Measurements from ENCODE around the gene PBX4.

PBX4 gene

GRCh38 chr19:19548915-19549759, 69.3 kb downstream of the PBX4 start:
- Histone ChIP-seq H3K9me3 (ENCODE audit: control insufficient read depth, insufficient read depth, low read depth, low read length) (no peaks in the 10 kb centered on the region), H3K36me3 (ENCODE audit: control insufficient read depth in 2 of 2, insufficient read depth in 1 of 2, low read length in 2 of 2) (no peaks in the 10 kb centered on the region), H3K27ac (ENCODE audit: extremely low read depth, low read depth, low read length) (no peak overlapping the region), H3K4me1 (ENCODE audit: control insufficient read depth, insufficient read depth, low read length) (no peaks in the 10 kb centered on the region), H3K4me3 (ENCODE audit: low read depth, low read length) (no peak overlapping the region)
- 0 out of 2 replicates have a peak, but pooled peaks have one; percentile 24 for TF ChIP-seq ZNF16 (tag by site-specific recombination; IDR thresholded peaks at IDR 0.05; ENCODE audit: low read depth)
- TF ChIP-seq BCL11A (tag by site-specific recombination; IDR thresholded peaks at IDR 0.05; ENCODE audit: low read depth) = no peak
- TF ChIP-seq ZNF473 (tag by site-specific recombination; IDR thresholded peaks at IDR 0.05) = no peak
- peak; percentile 96 for TF ChIP-seq ZFP3 (tag by site-specific recombination; IDR thresholded peaks at IDR 0.05; ENCODE audit: low read depth)
- no peak for TF ChIP-seq ZNF391 (tag by site-specific recombination; IDR thresholded peaks at IDR 0.05; ENCODE audit: borderline replicate concordance, low read depth)
- TF ChIP-seq EGR2 (tag by site-specific recombination; IDR thresholded peaks at IDR 0.05; ENCODE audit: low read depth) = 0 out of 2 replicates have a peak, but pooled peaks have one; percentile 24
- TF ChIP-seq ZFHX2 (tag by site-specific recombination; conservative IDR thresholded peaks at IDR 0.05) = no peak
- ChIA-PET POLR2A (interaction anchor here (2.0 kb wide), 1 partner anchor 14 kb away, joined by 5 read pairs; no protein-coding TSS in a partner anchor), CTCF (interaction anchor here (0.6 to 2.2 kb wide), 4 partner anchors 9 to 76 kb away, joined by 3 to 17 read pairs (median 4); no protein-coding TSS in a partner anchor)

DNA sequence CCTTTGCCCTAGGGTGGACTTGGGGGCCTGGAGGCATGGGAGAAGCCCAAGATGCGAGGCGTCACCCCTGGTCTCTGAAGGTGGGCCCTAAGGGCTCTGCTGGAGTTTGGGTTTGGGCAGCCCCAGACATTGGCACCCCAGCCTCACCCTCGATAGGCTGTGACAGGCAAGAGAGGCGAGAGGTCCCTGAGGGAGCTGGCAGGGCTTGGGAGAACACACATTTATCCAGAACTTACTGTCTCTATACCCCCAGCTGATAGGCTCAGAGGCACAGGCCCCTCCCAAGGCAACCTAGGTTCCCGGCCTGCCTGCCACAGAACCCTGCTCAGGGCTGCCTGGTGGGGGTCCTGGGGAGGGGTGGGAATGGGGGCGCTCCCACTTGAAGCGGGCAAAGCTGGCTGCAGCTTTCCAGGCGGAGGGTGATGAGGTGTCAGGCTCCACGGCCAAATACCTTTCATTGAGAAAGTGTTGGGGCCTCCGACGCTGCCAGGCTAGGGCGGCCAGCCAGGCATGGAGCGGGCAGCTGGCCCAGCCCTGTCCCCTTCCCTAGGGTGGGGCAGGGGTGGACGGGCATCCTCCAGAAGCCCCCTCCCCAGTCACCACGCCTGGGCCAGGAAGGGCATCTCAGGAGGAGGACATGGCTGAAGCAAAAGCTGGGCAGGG, 70.7 kb downstream of the PBX4 start:
- H3K27ac ChIP-seq (ENCODE audit: extremely low read depth, low read depth, low read length) = no peak overlapping the region
- H3K36me3 ChIP-seq (ENCODE audit: control insufficient read depth in 2 of 2, insufficient read depth in 1 of 2, low read length in 2 of 2) = no peaks in the 10 kb centered on the region
- H3K4me1 ChIP-seq (ENCODE audit: control insufficient read depth, insufficient read depth, low read length) = no peaks in the 10 kb centered on the region
- ChIA-PET CTCF (interaction anchor here (0.5 to 2.2 kb wide), 4 partner anchors 10 to 96 kb away, joined by 3 to 17 read pairs (median 4); partner anchors contain the start of gene GMIP), POLR2A (no interaction called here)
- no peak overlapping the region for H3K4me3 ChIP-seq (ENCODE audit: low read depth, low read length)
- TF ChIP-seq KLF7 (tag by site-specific recombination; IDR thresholded peaks at IDR 0.05; ENCODE audit: borderline replicate concordance) (no peak), ZNF10 (tag by site-specific recombination; IDR thresholded peaks at IDR 0.05) (no peak), ZNF394 (tag by site-specific recombination; IDR thresholded peaks at IDR 0.05; ENCODE audit: borderline replicate concordance) (no peak), ZNF600 (tag by site-specific recombination; IDR thresholded peaks at IDR 0.05) (no peak), ZNF670 (tag by site-specific recombination; IDR thresholded peaks at IDR 0.05; ENCODE audit: low read depth) (no peak)
- no peaks in the 10 kb centered on the region for H3K9me3 ChIP-seq (ENCODE audit: control insufficient read depth, insufficient read depth, low read depth, low read length)

- H3K4me3 ChIP-seq (ENCODE audit: low read depth, low read length) = no peak overlapping the region
- H3K4me1 ChIP-seq (ENCODE audit: control insufficient read depth, insufficient read depth, low read length) = no peaks in the 10 kb centered on the region
- CTCF ChIA-PET = interaction anchor here (0.5 to 2.2 kb wide), 4 partner anchors 15 to 225 kb away, joined by 3 to 17 read pairs (median 4); partner anchors contain the start of gene GMIP
- H3K36me3 ChIP-seq (ENCODE audit: control insufficient read depth in 2 of 2, insufficient read depth in 1 of 2, low read length in 2 of 2) = no peaks in the 10 kb centered on the region
- POLR2A ChIA-PET = no interaction called here
- H3K27ac ChIP-seq (ENCODE audit: extremely low read depth, low read depth, low read length) = no peak overlapping the region
- no peaks in the 10 kb centered on the region for H3K9me3 ChIP-seq (ENCODE audit: control insufficient read depth, insufficient read depth, low read depth, low read length)
- TF ChIP-seq, protein P1, sequence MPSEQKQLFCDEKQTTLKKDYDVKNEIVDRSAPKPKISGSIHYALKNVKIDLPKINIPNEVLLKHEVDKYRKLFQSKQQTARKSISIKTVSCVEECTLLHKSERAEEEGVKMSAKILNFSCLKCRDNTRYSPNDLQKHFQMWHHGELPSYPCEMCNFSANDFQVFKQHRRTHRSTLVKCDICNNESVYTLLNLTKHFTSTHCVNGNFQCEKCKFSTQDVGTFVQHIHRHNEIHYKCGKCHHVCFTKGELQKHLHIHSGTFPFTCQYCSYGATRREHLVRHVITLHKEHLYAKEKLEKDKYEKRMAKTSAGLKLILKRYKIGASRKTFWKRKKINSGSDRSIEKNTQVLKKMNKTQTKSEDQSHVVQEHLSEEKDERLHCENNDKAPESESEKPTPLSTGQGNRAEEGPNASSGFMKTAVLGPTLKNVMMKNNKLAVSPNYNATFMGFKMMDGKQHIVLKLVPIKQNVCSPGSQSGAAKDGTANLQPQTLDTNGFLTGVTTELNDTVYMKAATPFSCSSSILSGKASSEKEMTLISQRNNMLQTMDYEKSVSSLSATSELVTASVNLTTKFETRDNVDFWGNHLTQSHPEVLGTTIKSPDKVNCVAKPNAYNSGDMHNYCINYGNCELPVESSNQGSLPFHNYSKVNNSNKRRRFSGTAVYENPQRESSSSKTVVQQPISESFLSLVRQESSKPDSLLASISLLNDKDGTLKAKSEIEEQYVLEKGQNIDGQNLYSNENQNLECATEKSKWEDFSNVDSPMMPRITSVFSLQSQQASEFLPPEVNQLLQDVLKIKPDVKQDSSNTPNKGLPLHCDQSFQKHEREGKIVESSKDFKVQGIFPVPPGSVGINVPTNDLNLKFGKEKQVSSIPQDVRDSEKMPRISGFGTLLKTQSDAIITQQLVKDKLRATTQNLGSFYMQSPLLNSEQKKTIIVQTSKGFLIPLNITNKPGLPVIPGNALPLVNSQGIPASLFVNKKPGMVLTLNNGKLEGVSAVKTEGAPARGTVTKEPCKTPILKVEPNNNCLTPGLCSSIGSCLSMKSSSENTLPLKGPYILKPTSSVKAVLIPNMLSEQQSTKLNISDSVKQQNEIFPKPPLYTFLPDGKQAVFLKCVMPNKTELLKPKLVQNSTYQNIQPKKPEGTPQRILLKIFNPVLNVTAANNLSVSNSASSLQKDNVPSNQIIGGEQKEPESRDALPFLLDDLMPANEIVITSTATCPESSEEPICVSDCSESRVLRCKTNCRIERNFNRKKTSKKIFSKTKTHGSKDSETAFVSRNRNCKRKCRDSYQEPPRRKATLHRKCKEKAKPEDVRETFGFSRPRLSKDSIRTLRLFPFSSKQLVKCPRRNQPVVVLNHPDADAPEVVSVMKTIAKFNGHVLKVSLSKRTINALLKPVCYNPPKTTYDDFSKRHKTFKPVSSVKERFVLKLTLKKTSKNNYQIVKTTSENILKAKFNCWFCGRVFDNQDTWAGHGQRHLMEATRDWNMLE (tag by site-specific recombination; conservative IDR thresholded peaks at IDR 0.05; ENCODE audit: low read depth) = no peak
- no peak for TF ChIP-seq ZNF354C (tag by site-specific recombination; IDR thresholded peaks at IDR 0.05; ENCODE audit: borderline replicate concordance, low read depth)
- TF ChIP-seq HOXD13 (CRISPR knock-in tag; IDR thresholded peaks at IDR 0.05; ENCODE audit: borderline replicate concordance) = no peak
- no peak for TF ChIP-seq PRDM2 (tag by site-specific recombination; IDR thresholded peaks at IDR 0.05; ENCODE audit: borderline replicate concordance)
- no peak for TF ChIP-seq GLIS2 (tag by site-specific recombination; IDR thresholded peaks at IDR 0.05)
- no peak for TF ChIP-seq ZNF19 (tag by site-specific recombination; IDR thresholded peaks at IDR 0.05; ENCODE audit: low read depth)
Observed at GRCh38 chr19:19546751-19547162, 71.7 kb downstream of the PBX4 start.
